22Rv1 (cell line): Measurements from ENCODE around the gene SIL1.

Experiments used
- ZFX ChIP-seq: fragments of 450-650 bp; IDR thresholded peaks from 2 replicates; pipeline ENCODE4 v1.6.1; 2017; ENCODE audit warnings: antibody characterized with exemption, borderline replicate concordance
- TF ChIP-seq, protein P1 (sequence below): fragments of 450-650 bp; IDR thresholded peaks from 2 replicates; pipeline ENCODE4 v1.5.1; 2017; ENCODE audit warnings: mild to moderate bottlenecking

DNA sequence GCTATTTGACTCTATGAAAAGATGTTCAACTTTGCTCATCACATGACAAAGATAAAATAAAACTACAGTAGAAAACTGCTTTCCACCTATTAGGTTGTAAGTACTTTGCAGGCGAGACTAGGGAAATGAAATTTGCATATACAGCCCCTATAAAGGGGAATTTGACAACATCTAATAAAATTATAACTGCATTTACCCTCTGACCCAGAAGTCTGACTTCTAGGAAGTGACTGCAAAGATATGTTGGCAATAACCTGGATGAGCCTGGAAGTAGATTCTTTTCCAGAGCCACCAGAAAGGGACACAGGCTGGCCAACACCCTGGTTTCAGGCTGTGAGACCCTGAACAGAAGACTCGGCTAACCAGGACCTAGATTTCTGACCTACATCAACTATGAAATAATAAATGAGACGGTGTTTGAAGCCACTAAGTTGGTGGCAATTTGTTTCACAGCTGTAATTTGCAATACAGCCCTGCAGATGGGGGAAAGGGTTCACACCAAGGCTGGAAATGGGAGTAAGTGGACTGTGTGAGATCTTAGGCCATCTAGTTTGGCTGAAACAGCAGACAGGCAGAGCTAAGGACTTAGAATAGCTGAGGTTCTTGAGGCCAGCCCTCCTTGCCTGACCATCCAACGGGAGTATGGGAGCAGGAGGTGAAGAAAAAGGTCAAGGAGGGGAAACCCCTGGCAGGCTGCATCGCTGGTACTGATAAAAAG lies 106.6 kb downstream of the SIL1 start:
- TF ChIP-seq, protein P1, sequence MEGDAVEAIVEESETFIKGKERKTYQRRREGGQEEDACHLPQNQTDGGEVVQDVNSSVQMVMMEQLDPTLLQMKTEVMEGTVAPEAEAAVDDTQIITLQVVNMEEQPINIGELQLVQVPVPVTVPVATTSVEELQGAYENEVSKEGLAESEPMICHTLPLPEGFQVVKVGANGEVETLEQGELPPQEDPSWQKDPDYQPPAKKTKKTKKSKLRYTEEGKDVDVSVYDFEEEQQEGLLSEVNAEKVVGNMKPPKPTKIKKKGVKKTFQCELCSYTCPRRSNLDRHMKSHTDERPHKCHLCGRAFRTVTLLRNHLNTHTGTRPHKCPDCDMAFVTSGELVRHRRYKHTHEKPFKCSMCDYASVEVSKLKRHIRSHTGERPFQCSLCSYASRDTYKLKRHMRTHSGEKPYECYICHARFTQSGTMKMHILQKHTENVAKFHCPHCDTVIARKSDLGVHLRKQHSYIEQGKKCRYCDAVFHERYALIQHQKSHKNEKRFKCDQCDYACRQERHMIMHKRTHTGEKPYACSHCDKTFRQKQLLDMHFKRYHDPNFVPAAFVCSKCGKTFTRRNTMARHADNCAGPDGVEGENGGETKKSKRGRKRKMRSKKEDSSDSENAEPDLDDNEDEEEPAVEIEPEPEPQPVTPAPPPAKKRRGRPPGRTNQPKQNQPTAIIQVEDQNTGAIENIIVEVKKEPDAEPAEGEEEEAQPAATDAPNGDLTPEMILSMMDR: no peak
- no peak for TF ChIP-seq ZFX
